COLO668 (cell line): ENCODE results near the gene ATXN7.

Experiments used
- DNase-seq: peaks from one replicate; lab custom pipeline; 2025; ENCODE audit not compliant: unreplicated experiment; lab: John Stamatoyannopoulos, UW

ATXN7 gene

GRCh38 chr3:64046592-64046991, 182.9 kb downstream of the ATXN7 start:
- no peak for DNase-seq

GRCh38 chr3:64046996-64047594, 183.4 kb downstream of the ATXN7 start:
- DNase-seq: no peak

GRCh38 chr3:64047787-64048186, 184.1 kb downstream of the ATXN7 start:
- DNase-seq: no peak

GRCh38 chr3:64048631-64049061, 185.0 kb downstream of the ATXN7 start:
- DNase-seq: no peak

- no peak for DNase-seq
These were observed 185.5 kb downstream of the ATXN7 start for GRCh38 chr3:64049136-64049535.

GRCh38 chr3:64049832-64050231, 186.2 kb downstream of the ATXN7 start:
- no peak for DNase-seq
